Lower leg skin (tissue), 3 donors: ENCODE measurements around the gene DIP2C.

Experiments
- CTCF ChIP-seq, 3 donors: fragments of 450-650 bp; IDR thresholded peaks; one replicate each; pipeline ENCODE4 v1.5.1; 2016; ENCODE audit warnings: antibody characterized with exemption in 3 of 3, mild to moderate bottlenecking in 3 of 3, moderate library complexity in 2 of 3
- POLR2A ChIP-seq, 2 donors: fragments of 450-650 bp; IDR thresholded peaks; one replicate each; pipeline ENCODE4 v1.6.1; 2016 to 2017; ENCODE audit warnings: antibody characterized with exemption in 2 of 2, mild to moderate bottlenecking in 1 of 2, moderate library complexity in 1 of 2

GRCh38 chr10:514137-514671, 175.3 kb downstream of the DIP2C start:
- TF ChIP-seq CTCF (IDR thresholded peaks at IDR 0.05), result no peak
- no peak for TF ChIP-seq POLR2A (IDR thresholded peaks at IDR 0.05)
